HepG2 (cell line): ENCODE measurements around the gene UBAP2. TPM values are rescaled to one million over a fixed set of nuclear protein-coding genes. Genes with fewer than 3 reads are reported as not detected.

Source experiments
- ARNTL ChIP-seq: sonication (generic); formaldehyde crosslinking; IDR thresholded peaks from 2 replicates; pipeline ENCODE4 v1.4.0; 2020; ENCODE audit warnings: mild to moderate bottlenecking, missing genetic modification reagents
- ATF7 ChIP-seq, 2 experiments: fragments of 450-650 bp in 1 of 2; sonication (generic) in 1 of 2; formaldehyde crosslinking in 1 of 2; IDR thresholded peaks; 2 replicates each; pipeline versions ENCODE4 v1.4.0 to v1.6.1; 2016 to 2020; ENCODE audit warnings: antibody characterized with exemption in 1 of 2, mild to moderate bottlenecking in 1 of 2, missing genetic modification reagents in 1 of 2
- BRCA1 ChIP-seq: sonication (generic); formaldehyde crosslinking; IDR thresholded peaks from 2 replicates; pipeline ENCODE4 v1.4.0; 2020; ENCODE audit warnings: missing genetic modification reagents
- CBX1 ChIP-seq: IDR thresholded peaks from one replicate; pipeline ENCODE4 v1.6.1; 2016; ENCODE audit warnings: antibody characterized with exemption, low read depth
- FOXC1 ChIP-seq: sonication (generic); formaldehyde crosslinking; IDR thresholded peaks from 2 replicates; pipeline ENCODE4 v1.8.0; 2022; ENCODE audit warnings: mild to moderate bottlenecking, missing genetic modification reagents, borderline replicate concordance
- FOXK2 ChIP-seq: fragments of 450-650 bp; IDR thresholded peaks from 2 replicates; pipeline ENCODE4 v1.6.1; 2016
- FOXO4 ChIP-seq: sonication (generic); formaldehyde crosslinking; conservative IDR thresholded peaks from 2 replicates; pipeline ENCODE4 v1.8.1; 2023; ENCODE audit warnings: missing genetic modification reagents
- HNF4A ChIP-seq: sonication (generic); formaldehyde crosslinking; IDR thresholded peaks from 2 replicates; pipeline ENCODE4 v1.4.0; 2020; ENCODE audit warnings: missing genetic modification reagents
- IKZF5 ChIP-seq: IDR thresholded peaks from 2 replicates; pipeline ENCODE4 v1.6.1; 2018; ENCODE audit warnings: missing genetic modification reagents, mild to moderate bottlenecking, missing compliant biosample characterization
- IRX3 ChIP-seq: sonication (generic); formaldehyde crosslinking; IDR thresholded peaks from 2 replicates; pipeline ENCODE4 v1.8.1; 2023; ENCODE audit warnings: mild to moderate bottlenecking, low read depth, missing genetic modification reagents, borderline replicate concordance
- RARG ChIP-seq: sonication (generic); formaldehyde crosslinking; IDR thresholded peaks from 2 replicates; pipeline ENCODE4 v1.4.0; 2020; ENCODE audit warnings: low read depth, mild to moderate bottlenecking, missing genetic modification reagents
- ZBTB3 ChIP-seq: sonication (generic); formaldehyde crosslinking; IDR thresholded peaks from 2 replicates; pipeline ENCODE4 v1.4.0; 2020; ENCODE audit warnings: low read depth, mild to moderate bottlenecking, moderate library complexity, missing genetic modification reagents, borderline replicate concordance
- ZBTB8A ChIP-seq: sonication (generic); formaldehyde crosslinking; IDR thresholded peaks from 2 replicates; pipeline ENCODE4 v1.4.0; 2020; ENCODE audit warnings: mild to moderate bottlenecking, low read depth, missing genetic modification reagents, borderline replicate concordance
- ZFP36 ChIP-seq: fragments of 150-350 bp; IDR thresholded peaks from 2 replicates; pipeline ENCODE4 v1.6.1; 2018; ENCODE audit warnings: borderline replicate concordance, low read length, low read depth; ENCODE audit not compliant: partially characterized antibody
- ZFP62 ChIP-seq: sonication (generic); formaldehyde crosslinking; IDR thresholded peaks from 2 replicates; pipeline ENCODE4 v1.4.0; 2020; ENCODE audit warnings: missing genetic modification reagents
- ZFX ChIP-seq: sonication (generic); formaldehyde crosslinking; IDR thresholded peaks from 2 replicates; pipeline ENCODE4 v1.4.0; 2020; ENCODE audit warnings: mild to moderate bottlenecking, low read depth, missing genetic modification reagents, moderate library complexity
- ZNF136 ChIP-seq: sonication (generic); formaldehyde crosslinking; IDR thresholded peaks from 2 replicates; pipeline ENCODE4 v1.8.1; 2022; ENCODE audit warnings: low read depth, mild to moderate bottlenecking, moderate library complexity, missing genetic modification reagents
- ZNF207 ChIP-seq: fragments of 450-650 bp; IDR thresholded peaks from 2 replicates; pipeline ENCODE4 v1.6.1; 2016; ENCODE audit warnings: antibody characterized with exemption, borderline replicate concordance
- ZNF878 ChIP-seq: sonication (generic); formaldehyde crosslinking; IDR thresholded peaks from 2 replicates; pipeline ENCODE4 v1.8.1; 2023; ENCODE audit warnings: mild to moderate bottlenecking, missing genetic modification reagents, moderate library complexity
- polyA plus RNA-seq, 8 experiments: library from polyadenylated mRNA; depleted of rRNA in 3 of 8; stranded (reverse) in 7 of 8; unstranded in 1 of 8; fragments of >200 nt; fragmentation: Illumina TruSeq in 4 of 8; extraction: Trizol in 4 of 8; gene quantifications; 2 replicates each; pipeline versions ENCODE4 v1.2.1 to v1.2.3, GENCODE V29; 2011 to 2016; ENCODE audit warnings: low read depth in 4 of 8, missing spikeins in 1 of 8, mixed read lengths in 1 of 8; ENCODE audit not compliant: insufficient read depth in 1 of 8
- total RNA-seq, 5 experiments: library from RNA; depleted of rRNA; stranded (reverse); fragments of >200 nt; fragmentation: Illumina TruSeq; extraction: Trizol; gene quantifications; 2 replicates each; pipeline ENCODE4 v1.2.3, GENCODE V29; 2016; ENCODE audit warnings: low read depth in 1 of 5
- TF ChIP-seq, protein P1 (sequence below): sonication (generic); formaldehyde crosslinking; IDR thresholded peaks from 2 replicates; pipeline ENCODE4; 2020; ENCODE audit warnings: missing genetic modification reagents, mild to moderate bottlenecking, borderline replicate concordance
- TF ChIP-seq, protein P2 (sequence below): sonication (generic); formaldehyde crosslinking; IDR thresholded peaks from 2 replicates; pipeline ENCODE4 v1.8.1; 2023; ENCODE audit warnings: mild to moderate bottlenecking, moderate library complexity, missing genetic modification reagents

UBAP2 gene
- total and polyA plus RNA-seq, 2 of the 13 experiments (the other 11 are each of a cell fraction or from before 2014, with no cell fraction given), result 19.0 to 22.0 TPM

GRCh38 chr9:34048727-34049629 lies at the start of gene UBAP2 (continued):
- TF ChIP-seq IKZF5 (CRISPR knock-in tag) (no peak; the same call in none of the 2 replicates), ZNF878 (CRISPR knock-in tag) (peak; percentile 25; the same call in 1 of the 2 replicates), ZBTB8A (CRISPR knock-in tag) (no peak), FOXK2 (peak; percentile 65; the same call in 1 of the 2 replicates), IRX3 (CRISPR knock-in tag) (0 out of 2 replicates have a peak, but pooled peaks have one; percentile 86), ZFX (CRISPR knock-in tag) (peak; percentile 93), FOXO4 (no peak), ZNF207 (0 out of 2 replicates have a peak, but pooled peaks have one; percentile 22), ZFP62 (no peak), ATF7 (IDR thresholded peaks at IDR 0.05) (no peak), ATF7 (CRISPR knock-in tag; IDR thresholded peaks at IDR 0.05) (no peak), HNF4A (CRISPR knock-in tag) (peak; percentile 27; the same call in 1 of the 2 replicates), ZFP36 (no peak), ZNF136 (peak; percentile 53; the same call in 1 of the 2 replicates), BRCA1 (CRISPR knock-in tag) (no peak), ARNTL (CRISPR knock-in tag) (peak; percentile 76), RARG (no peak), CBX1 (peak; percentile 43), ZBTB3 (CRISPR knock-in tag) (peak; percentile 86; the same call in 1 of the 2 replicates), FOXC1 (peak; percentile 86)
- TF ChIP-seq, protein P1, sequence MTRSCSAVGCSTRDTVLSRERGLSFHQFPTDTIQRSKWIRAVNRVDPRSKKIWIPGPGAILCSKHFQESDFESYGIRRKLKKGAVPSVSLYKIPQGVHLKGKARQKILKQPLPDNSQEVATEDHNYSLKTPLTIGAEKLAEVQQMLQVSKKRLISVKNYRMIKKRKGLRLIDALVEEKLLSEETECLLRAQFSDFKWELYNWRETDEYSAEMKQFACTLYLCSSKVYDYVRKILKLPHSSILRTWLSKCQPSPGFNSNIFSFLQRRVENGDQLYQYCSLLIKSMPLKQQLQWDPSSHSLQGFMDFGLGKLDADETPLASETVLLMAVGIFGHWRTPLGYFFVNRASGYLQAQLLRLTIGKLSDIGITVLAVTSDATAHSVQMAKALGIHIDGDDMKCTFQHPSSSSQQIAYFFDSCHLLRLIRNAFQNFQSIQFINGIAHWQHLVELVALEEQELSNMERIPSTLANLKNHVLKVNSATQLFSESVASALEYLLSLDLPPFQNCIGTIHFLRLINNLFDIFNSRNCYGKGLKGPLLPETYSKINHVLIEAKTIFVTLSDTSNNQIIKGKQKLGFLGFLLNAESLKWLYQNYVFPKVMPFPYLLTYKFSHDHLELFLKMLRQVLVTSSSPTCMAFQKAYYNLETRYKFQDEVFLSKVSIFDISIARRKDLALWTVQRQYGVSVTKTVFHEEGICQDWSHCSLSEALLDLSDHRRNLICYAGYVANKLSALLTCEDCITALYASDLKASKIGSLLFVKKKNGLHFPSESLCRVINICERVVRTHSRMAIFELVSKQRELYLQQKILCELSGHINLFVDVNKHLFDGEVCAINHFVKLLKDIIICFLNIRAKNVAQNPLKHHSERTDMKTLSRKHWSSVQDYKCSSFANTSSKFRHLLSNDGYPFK, result peak; percentile 78; the same call in 1 of the 2 replicates
- TF ChIP-seq, protein P2, sequence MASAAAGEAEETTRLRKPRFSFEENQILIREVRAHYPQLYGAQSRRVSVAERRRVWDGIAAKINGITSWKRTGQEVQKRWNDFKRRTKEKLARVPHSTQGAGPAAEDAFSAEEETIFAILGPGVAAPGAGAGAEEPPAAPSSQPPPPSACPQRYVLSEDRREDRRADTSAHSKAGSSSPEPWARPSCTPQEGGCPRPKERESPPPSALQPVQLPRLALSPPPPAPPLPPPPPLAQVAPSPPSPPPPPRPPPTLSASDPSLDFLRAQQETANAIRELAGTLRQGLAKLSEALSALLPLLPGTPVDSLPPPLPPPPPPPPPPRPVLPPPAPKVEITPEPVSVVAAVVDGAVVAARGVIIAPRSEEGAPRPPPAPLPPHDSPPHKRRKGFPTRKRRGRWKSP (CRISPR knock-in tag), result no peak; the same call in 1 of the 2 replicates
